Right atrium auricular region (tissue), 2 donors: Measurements from ENCODE around the gene VWA8. TPM values are rescaled to one million over a fixed set of nuclear protein-coding genes. Genes with fewer than 3 reads are reported as not detected.

Source experiments
- DNase-seq: peaks from one replicate; pipeline ENCODE4 v3.0.0-alpha.2; 2019; ENCODE audit warnings: low spot score
- H3K27ac ChIP-seq, 2 donors: fragments of 200-600 bp; sonication (generic); 1 replicate in 1 of 2; 2 replicates in 1 of 2; pipeline ENCODE4 v1.5.1; 2016 to 2019
- H3K27me3 ChIP-seq, 2 donors: fragments of 200-600 bp; sonication (generic); one replicate each; pipeline versions ENCODE4 v1.5.1 to v1.6.0; 2017 to 2019
- H3K36me3 ChIP-seq: fragments of 200-600 bp; sonication (generic); one replicate; pipeline ENCODE4 v1.5.1; 2016
- H3K4me1 ChIP-seq, 2 donors: fragments of 200-600 bp; sonication (generic); one replicate each; pipeline versions ENCODE4 v1.5.1 to v1.6.0; 2017 to 2019
- H3K4me3 ChIP-seq, 2 donors: fragments of 200-600 bp; sonication (generic); 1 replicate in 1 of 2; 2 replicates in 1 of 2; pipeline ENCODE4 v1.5.1; 2017 to 2019; ENCODE audit warnings: mild to moderate bottlenecking in 1 of 2, moderate library complexity in 1 of 2
- H3K9me3 ChIP-seq, 2 donors: fragments of 200-600 bp; sonication (generic); one replicate each; pipeline ENCODE4 v1.5.1; 2019
- total RNA-seq, 2 donors: library from RNA; depleted of rRNA; stranded (reverse); fragments of >200 nt; gene quantifications; one replicate each; pipeline ENCODE4 v1.1.0, GENCODE V29; 2016
- TF ChIP-seq, protein P1 (sequence below), 2 donors: fragments of 200-600 bp; sonication (generic); IDR thresholded peaks; one replicate each; pipeline ENCODE4 v1.5.1; 2019; ENCODE audit warnings: antibody characterized with exemption in 2 of 2

Gene VWA8
- total RNA-seq, 2 donors from 2014 or later, result 25.9 to 32.8 TPM

DNA sequence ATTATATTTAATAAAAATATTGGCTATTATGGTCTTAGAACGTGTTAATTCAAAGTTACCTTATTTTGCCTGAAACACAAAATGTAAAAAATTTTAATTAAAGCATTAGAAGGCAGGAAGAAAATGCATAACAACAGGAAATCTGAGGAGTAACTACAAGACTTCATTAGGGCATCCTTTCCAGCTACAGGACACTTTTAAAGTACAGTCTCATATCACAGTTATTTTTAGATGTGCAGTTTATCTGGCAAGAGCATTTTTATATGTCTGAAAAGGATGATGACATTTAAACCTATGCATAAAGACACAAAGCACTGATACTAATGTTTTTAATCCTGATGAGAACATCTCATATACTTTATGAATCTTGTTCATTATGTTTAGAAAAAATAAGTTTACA lies 247.5 kb downstream of the VWA8 start:
- Histone ChIP-seq H3K9me3 (no peaks in the 10 kb centered on the region), H3K27ac (peak overlapping the region in 1 of 2 donors; percentile 15), H3K27me3 (no peaks in the 10 kb centered on the region), H3K36me3 (no peaks in the 10 kb centered on the region), H3K4me1 (peaks cover 0 to 17% of the 10 kb centered on the region in 2 donors), H3K4me3 (no peak overlapping the region)
- TF ChIP-seq, protein P1, sequence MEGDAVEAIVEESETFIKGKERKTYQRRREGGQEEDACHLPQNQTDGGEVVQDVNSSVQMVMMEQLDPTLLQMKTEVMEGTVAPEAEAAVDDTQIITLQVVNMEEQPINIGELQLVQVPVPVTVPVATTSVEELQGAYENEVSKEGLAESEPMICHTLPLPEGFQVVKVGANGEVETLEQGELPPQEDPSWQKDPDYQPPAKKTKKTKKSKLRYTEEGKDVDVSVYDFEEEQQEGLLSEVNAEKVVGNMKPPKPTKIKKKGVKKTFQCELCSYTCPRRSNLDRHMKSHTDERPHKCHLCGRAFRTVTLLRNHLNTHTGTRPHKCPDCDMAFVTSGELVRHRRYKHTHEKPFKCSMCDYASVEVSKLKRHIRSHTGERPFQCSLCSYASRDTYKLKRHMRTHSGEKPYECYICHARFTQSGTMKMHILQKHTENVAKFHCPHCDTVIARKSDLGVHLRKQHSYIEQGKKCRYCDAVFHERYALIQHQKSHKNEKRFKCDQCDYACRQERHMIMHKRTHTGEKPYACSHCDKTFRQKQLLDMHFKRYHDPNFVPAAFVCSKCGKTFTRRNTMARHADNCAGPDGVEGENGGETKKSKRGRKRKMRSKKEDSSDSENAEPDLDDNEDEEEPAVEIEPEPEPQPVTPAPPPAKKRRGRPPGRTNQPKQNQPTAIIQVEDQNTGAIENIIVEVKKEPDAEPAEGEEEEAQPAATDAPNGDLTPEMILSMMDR (IDR thresholded peaks at IDR 0.05), result no peak
- no peak for DNase-seq

DNA sequence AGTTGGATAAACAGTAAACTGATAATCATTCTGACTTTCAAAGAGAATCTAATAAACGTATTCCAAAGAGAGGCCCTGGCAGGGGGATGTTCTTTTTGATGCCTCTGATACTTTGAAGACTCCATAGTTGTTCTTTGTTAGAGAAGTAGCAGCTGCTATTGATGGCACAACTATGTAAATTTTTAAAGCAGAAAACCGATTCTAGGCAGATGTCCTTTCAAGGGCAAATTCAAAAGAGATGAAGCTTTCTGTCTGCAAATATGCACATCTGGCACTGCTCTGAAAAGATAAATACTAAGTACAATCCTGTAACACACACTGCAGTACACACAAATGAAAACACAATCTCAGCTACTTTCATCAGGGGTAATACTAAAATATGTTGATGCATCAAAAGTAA lies 250.1 kb downstream of the VWA8 start:
- Histone ChIP-seq H3K4me1 (peaks cover 2 to 41% of the 10 kb centered on the region in 2 donors), H3K9me3 (no peaks in the 10 kb centered on the region)

DNA sequence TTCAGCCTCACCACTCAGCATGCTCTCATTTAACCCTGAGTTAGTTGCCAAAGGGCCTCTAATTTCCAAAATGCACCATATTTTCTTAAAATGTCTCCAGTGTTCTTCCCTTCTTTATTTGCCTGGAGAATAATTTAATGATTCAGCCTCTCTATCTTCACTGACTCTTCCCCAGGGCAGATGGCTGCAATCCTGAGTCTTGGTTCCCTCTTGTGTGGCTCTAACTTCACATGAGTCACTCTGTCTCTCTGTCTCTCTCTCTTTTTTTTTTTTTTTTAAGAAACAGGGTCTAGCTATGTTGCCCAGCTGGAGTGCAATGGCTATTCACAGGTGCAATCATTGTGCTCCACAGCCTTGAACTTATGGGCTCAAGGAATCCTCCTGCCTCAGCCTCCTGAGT lies 251.4 kb downstream of the VWA8 start:
- Histone ChIP-seq H3K9me3 (no peaks in the 10 kb centered on the region), H3K4me1 (peaks cover 3 to 41% of the 10 kb centered on the region in 2 donors), H3K36me3 (no peaks in the 10 kb centered on the region), H3K4me3 (no peak overlapping the region), H3K27ac (peak overlapping the region in 1 of 2 donors; percentile 33), H3K27me3 (no peaks in the 10 kb centered on the region)
- no peak for DNase-seq
- TF ChIP-seq, protein P1 (IDR thresholded peaks at IDR 0.05), result no peak

More for the DNA sequence above, 250.1 kb downstream of the VWA8 start:
- DNase-seq, result no peak
- TF ChIP-seq, protein P1 (IDR thresholded peaks at IDR 0.05), result no peak
- no peak overlapping the region for H3K27ac ChIP-seq
- H3K27me3 ChIP-seq, result no peaks in the 10 kb centered on the region
- no peak overlapping the region for H3K4me3 ChIP-seq
- H3K36me3 ChIP-seq, result no peaks in the 10 kb centered on the region

DNA sequence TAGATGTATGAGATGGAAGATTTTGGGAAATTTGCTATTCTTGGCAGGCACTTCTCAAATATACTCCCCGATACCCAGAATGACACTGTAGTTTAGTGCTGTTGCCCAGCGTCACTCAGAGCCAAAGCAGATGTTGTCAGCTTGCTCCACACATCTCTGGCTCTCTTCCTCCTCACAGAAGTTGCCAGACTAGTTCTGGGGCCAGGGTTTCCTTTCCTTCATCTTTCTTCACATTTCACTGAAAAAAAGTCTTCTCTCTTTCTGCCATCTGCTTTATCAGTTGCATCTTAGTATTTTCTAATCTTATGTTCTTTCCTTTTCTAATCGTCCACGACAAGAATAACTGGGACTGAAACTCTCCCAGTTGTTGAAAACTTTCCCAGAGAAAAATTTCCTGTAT lies 252.2 kb downstream of the VWA8 start:
- no peak for DNase-seq
- Histone ChIP-seq H3K36me3 (no peaks in the 10 kb centered on the region), H3K9me3 (no peaks in the 10 kb centered on the region), H3K4me3 (no peak overlapping the region), H3K27me3 (no peaks in the 10 kb centered on the region), H3K27ac (peak overlapping the region in 1 of 2 donors; percentile 33), H3K4me1 (peaks cover 3 to 41% of the 10 kb centered on the region in 2 donors)
- TF ChIP-seq, protein P1 (IDR thresholded peaks at IDR 0.05), result no peak

DNA sequence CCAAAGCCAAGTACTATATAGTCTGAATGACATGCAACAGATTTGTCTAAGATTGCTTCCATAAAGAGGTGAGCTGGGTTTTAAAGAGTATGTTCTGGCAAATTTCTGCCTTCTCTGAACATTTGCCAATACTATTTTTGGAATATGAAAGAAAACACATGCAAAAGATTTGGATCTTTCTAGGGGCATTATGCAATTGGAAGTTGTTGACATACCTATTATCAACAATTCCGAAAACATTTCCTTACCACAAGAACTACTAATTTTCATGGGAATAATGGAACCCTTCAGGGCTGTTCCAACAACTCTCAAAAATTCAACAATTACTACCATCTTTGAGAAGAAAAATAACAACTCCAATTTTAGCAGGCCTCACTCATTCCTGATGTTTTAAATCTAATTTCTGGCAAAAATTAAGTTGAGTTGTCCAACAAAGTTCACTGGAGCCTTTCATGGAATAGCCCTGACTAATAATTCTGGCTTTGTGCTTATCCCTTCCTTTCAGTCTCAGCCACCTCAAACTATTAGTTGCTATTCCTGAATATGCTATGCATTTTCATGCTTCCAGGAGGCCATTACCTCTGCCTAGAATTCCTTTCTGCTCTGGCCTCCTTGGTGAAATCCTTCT lies 253.6 kb downstream of the VWA8 start:
- H3K27ac ChIP-seq, result peak overlapping the region; percentile 11 to 60
- no peaks in the 10 kb centered on the region for H3K27me3 ChIP-seq
- H3K4me3 ChIP-seq, result no peak overlapping the region
- H3K9me3 ChIP-seq, result no peaks in the 10 kb centered on the region
- TF ChIP-seq, protein P1 (IDR thresholded peaks at IDR 0.05), result no peak
- H3K4me1 ChIP-seq, result peaks cover 3 to 35% of the 10 kb centered on the region in 2 donors
- H3K36me3 ChIP-seq, result no peaks in the 10 kb centered on the region
- no peak for DNase-seq

DNA sequence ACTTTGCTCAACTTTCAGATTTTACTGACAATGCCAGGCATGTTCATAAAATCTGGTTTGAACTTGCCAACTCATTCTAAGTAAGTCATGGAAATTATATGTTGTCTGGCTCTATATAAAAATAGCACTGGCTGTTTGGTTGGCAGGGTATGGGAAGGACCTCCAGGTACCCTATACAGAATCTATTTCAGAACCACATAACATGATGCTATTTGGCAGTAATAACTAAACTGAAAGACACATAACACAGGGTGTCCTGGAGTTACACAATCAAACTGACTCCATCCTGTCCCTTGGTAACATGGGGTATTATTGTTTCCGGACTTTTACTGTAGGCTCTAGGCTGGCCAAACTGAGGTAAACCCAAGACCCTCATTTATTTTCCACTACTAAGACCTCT lies 254.8 kb downstream of the VWA8 start:
- peak overlapping the region; percentile 32 to 60 for H3K27ac ChIP-seq
- H3K9me3 ChIP-seq, result no peaks in the 10 kb centered on the region
- peaks cover 3 to 42% of the 10 kb centered on the region in 2 donors for H3K4me1 ChIP-seq
- H3K27me3 ChIP-seq, result no peaks in the 10 kb centered on the region
- no peaks in the 10 kb centered on the region for H3K36me3 ChIP-seq
- TF ChIP-seq, protein P1 (IDR thresholded peaks at IDR 0.05), result no peak
- H3K4me3 ChIP-seq, result no peak overlapping the region
- DNase-seq, result no peak
